GM21825 (cell line): Measurements from ENCODE around the gene ALOX5.
A peak's percentile ranks its signal among the peaks of the same experiment; 100 is the strongest.
"Not testable (repeated sequence)": the region's sequence is repeated elsewhere in the genome, so short reads cannot be mapped to it uniquely, and the experiment has no call there.

ENCODE experiments used
- ATAC-seq: cut with Tn5 transposase; IDR thresholded peaks from one replicate; pipeline ENCODE4 v1.9.1; 2021; ENCODE audit warnings: mild to moderate bottlenecking, moderate library complexity; ENCODE audit not compliant: unreplicated experiment

ALOX5 gene

DNA sequence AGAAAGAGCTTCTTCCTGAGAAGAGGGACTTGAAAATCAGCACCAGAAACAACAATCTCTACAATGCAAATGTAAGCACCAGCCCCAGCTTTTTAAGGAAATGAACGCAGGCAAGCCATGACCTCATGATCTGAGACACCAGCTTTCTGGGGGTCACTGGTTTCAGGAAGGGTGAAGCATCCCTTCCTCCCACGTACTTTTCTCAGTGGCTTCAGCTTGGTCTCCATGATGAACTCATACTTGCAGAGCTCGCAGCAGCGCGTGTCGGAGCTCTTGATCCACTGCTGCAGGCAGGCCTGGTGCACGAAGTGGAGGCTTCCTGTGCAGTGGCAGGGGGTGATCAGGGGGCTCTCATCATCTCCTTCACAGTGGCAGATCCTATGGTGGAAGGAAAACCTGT, 87.0 kb downstream of the ALOX5 start:
- peak; percentile 65 for ATAC-seq

DNA sequence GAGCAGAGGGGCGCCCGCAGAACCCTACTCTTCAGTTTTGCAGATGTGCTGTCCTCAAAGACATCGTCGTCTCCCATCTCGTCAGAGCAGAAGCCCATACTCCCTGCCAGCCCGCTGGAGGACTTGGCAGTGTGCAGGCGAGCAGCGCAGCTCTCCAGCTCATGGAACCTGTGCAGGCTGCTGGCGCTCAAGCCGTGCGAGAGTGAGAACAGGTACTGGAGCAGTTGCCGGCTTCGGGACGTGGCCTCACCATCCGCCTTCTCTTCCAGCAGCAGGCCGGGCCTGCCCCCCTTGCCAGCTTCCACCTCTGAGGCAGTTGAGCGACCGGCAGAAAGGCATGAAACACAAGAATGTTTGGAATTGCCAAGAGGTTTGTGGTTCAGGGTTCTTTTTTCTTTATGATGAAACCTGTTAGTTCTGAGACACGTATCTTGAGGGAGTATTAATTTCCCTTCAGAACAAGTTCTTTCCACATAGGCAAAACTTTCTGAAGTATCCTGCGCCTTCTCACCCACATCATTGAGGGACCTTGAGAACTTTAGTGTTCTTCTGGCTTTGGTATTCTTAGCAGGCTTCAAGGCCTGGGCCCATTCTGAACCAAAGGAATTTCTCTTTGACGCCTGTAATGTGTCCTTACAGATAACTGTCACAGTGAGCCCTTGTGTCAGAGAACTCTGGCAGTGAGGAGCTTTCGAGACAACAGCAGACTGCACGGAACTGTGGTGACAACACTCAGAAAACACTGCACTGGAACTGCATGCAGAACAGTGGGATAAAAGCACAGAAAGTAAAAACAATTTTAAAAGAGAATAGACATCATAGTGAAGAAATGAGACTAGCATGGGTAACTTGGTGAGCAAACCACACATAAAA, 89.5 kb downstream of the ALOX5 start:
- no peak for ATAC-seq

DNA sequence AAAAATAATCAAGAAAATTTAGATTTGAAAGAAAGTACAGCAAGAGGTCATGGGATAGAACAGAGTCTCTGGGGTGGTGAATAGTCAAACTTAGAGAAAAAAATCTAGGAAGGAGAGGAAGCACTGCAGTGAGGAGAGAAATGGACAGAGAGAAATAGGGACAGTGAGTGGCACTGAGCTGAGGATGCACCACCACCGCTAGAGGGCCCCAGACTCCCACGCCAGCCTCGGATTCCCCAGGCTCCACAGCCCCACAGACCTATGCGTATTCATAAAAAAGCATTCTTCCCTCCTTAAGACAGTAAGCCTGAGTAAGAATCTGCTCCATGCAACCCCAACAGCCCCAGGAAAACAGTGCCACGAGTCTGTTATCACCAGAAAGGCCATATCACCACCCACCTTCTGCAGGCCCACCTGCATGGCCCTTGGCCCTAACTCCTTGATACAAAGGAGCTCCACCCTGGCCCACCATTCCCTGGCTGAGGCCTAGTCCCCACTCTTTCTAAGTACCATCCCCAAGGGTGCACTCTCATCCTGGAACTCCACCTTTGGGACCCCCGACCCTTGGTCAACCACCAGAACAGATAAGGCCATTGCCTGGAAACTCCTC, 91.0 kb downstream of the ALOX5 start:
- ATAC-seq, result no peak

- ATAC-seq, result no peak
Observed at GRCh38 chr10:45466784-45467183, 92.8 kb downstream of the ALOX5 start.

DNA sequence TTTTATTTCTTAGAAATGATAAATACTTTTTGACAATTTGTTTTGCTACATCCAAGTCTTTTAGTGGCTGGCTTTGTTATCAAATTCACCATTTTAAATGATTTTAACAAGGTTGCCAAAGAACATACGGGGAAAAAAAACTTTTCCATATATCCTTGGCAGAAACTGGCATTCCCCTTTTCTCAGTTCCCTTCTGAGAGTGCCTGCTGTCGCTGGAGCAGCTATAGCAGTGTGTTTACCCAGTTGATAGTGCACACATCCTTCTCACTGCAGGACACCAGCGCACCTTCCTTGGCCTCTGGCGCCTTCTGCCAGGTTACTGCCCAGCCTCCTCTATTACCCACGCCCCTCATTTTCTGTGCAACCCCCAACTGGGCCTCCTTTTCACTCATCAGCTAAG, 94.1 kb downstream of the ALOX5 start:
- ATAC-seq, result no peak

DNA sequence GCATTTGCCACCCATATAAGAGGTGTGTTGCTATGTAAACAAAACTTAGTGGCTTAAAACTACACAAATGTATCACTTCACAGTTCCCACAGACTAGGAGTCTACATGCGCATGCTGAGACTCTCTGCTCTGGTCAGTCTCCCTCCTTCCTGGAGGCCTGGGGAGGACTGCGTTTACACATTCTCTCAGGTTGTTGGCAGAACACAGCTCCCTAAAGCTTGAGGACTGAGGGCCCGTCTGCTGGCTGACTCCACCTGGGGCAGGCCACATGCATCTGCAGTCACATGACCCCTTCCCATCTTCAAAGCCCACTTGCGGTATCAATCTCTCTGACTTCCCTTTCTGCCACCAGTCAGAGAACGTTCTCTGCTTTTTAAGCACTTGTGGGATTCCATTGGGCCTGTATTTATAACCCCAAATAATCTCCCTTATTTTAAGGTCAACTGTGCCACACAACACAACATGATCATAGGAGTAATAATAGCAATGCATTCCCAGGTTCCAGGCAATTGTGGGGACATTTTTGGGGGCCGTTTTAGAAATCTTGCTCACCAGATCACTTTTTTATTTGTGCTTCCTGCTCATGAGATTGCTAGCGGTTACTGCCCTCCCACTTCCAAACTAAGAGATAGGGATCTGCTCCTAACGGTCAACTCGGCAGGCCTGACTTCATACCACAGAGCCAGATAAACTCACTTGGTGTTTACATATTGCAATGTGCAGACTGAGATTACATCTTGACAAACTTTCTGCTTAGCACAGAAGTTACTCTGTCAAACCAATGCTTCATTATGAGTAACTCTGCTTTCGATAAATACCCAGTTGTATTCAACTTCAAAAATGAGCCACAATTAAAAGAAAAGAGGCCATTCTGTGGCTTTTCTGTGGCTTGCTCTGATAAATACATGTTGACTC, 96.3 kb downstream of the ALOX5 start:
- no peak for ATAC-seq

DNA sequence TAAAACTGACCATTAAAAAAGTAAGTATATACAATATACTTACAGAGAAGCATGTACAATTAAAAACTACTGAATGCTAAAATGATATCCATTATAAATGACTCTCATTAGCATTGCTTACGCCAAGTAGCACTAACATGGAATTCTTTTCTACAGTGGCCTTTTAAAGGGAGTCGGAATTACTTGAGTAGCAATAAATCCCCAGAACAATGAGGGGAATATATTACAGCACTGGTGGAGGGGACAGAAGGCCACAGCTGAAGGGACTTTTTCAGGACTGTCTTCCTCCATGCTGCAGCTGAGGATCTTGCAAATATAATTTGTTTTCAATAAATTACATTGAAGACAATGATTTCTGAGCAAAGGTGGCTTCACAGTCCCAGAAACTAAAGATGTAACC, 97.0 kb downstream of the ALOX5 start:
- ATAC-seq, result no peak

GRCh38 chr10:45471531-45472310, 97.7 kb downstream of the ALOX5 start:
- ATAC-seq, result no peak

DNA sequence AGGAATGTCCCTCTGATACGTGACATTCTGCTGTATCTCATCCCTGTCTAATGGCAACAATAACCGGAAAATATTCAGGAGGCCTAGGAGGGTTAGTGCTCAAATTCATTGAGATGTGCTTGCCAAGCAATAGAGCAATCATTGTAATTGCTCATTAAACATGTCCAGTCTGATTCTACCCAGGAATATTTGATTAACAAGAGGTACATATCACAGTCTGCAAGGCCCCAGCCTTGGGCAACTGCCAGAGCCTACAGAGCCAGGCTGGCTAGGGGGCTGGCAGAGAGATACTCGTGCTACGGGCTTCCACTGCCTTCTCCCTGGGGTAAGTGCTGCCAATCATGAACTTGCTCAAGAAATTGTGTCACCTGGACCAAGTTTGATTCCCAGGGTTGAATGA, 99.1 kb downstream of the ALOX5 start:
- no peak for ATAC-seq

GRCh38 chr10:45476559-45476958, 102.5 kb downstream of the ALOX5 start:
- no peak for ATAC-seq

- no peak for ATAC-seq
Observed at GRCh38 chr10:45480294-45480693, 106.3 kb downstream of the ALOX5 start.

DNA sequence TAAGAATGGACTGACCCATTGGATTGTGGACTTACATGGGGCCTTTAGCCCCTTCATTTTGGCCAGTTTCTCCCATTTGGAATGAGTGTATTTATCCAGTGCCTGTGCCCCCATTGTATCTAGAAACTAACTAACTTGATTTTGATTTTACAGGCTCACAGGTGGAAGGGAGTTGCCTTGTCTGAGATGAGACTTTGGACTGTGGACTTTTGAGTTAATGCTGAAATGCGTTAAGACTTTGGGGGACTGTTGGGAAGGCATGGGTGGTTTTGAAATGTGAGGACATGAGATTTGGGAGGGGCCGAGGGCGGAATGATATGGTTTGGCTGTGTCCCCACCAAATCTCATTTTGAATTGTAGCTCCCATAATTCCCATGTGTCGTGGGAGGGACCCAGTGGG, 107.1 kb downstream of the ALOX5 start:
- not testable (repeated sequence) for ATAC-seq

DNA sequence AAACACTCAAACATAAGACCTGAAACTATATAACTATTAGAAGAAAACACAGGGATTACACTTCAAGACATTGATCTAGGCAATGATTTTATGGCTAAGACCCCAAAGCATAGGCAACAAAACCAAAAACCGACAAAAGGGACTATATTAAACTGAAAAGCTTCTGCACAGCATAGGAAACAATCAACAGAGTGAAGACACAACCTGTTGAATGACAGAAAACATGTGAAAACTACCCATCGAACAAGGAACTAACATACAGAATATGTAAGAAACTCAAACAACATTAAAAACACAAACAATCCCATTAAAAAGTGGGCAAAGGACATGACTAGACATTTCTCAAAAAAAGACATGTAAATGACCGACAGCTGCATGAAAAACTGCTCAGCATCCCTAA, 109.0 kb downstream of the ALOX5 start:
- no peak for ATAC-seq

GRCh38 chr10:45487735-45488134, 113.7 kb downstream of the ALOX5 start:
- ATAC-seq, result no peak

DNA sequence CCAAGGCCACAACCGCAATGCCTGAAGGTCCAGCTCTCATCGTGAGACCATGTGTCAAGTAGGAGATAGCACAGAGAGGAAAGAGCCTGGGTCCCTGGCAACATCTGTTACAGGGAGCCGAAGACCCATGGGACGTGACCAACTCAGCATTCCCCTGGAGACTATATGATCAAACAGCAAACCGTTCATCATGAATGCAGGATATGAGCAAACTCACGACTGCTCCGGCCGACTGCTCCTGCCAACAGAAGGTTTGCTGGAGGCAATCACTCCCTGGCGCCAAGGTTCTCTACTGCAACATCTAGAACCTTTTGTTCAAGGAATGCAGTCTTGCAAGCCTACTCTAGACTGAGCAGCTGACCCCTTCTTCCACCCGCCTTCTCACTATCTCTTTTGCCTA, 114.3 kb downstream of the ALOX5 start:
- no peak for ATAC-seq

DNA sequence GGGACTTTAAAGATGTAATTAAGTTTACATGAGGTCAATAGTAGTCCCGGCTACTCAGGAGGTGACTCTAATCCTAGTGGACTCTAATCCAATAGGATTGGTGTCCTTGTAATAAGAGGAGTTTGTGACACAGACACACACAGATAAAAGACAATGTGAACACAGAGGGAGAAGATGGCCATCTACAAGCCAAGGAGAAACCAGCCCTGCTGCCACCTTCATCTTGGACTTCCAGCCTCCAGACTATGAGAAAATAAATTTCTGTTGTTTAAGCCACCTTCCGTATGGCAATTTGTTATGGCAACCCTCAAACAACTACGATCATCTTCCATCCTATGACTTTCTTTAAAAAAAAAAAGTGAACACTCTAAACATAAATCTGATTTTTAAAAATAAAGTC, 116.3 kb downstream of the ALOX5 start:
- ATAC-seq, result no peak

- no peak for ATAC-seq
Observed at GRCh38 chr10:45491061-45491460, 117.0 kb downstream of the ALOX5 start.
